Skeletal muscle tissue (tissue), 4 donors: ENCODE measurements around the gene ACAA1. TPM values are rescaled to one million over a fixed set of nuclear protein-coding genes. Genes with fewer than 3 reads are reported as not detected.
"Not testable (repeated sequence)": the region's sequence is repeated elsewhere in the genome, so short reads cannot be mapped to it uniquely, and the experiment has no call there.

ENCODE experiments used
- H3K27ac ChIP-seq: one replicate; pipeline ENCODE4 v1.7.0; 2013; ENCODE audit warnings: mild to moderate bottlenecking, low read depth, low read length, inconsistent platforms
- H3K27me3 ChIP-seq, 3 donors: one replicate each; pipeline ENCODE4 v1.7.0; 2013; ENCODE audit warnings: low read length in 3 of 3; ENCODE audit not compliant: control insufficient read depth in 3 of 3, insufficient read depth in 3 of 3
- H3K36me3 ChIP-seq, 3 donors: one replicate each; pipeline ENCODE4 v1.7.0; 2013; ENCODE audit warnings: low read length in 3 of 3; ENCODE audit not compliant: control insufficient read depth in 3 of 3, insufficient read depth in 3 of 3
- H3K4me1 ChIP-seq, 3 donors: one replicate each; pipeline ENCODE4 v1.7.0; 2013; ENCODE audit warnings: low read length in 3 of 3, mild to moderate bottlenecking in 3 of 3; ENCODE audit not compliant: control insufficient read depth in 3 of 3, insufficient read depth in 3 of 3
- H3K4me3 ChIP-seq, 3 donors: one replicate each; pipeline ENCODE4 v1.7.0; 2013; ENCODE audit warnings: low read length in 3 of 3
- H3K9ac ChIP-seq, 3 donors: one replicate each; pipeline ENCODE4 v1.7.0; 2013; ENCODE audit warnings: low read length in 3 of 3, mild to moderate bottlenecking in 3 of 3, moderate library complexity in 2 of 3, low read depth in 1 of 3
- H3K9me3 ChIP-seq, 3 donors: one replicate each; pipeline ENCODE4 v1.7.0; 2013; ENCODE audit warnings: low read length in 3 of 3; ENCODE audit not compliant: control insufficient read depth in 3 of 3
- total RNA-seq: library from RNA; depleted of rRNA; stranded (reverse); fragments of >200 nt; gene quantifications from one replicate; pipeline ENCODE4 v1.2.3, GENCODE V29; 2014
- donor health status: Osteomylitis.

ACAA1 gene
- total RNA-seq, 1 donor from 2014 or later: 21.9 TPM

- Histone ChIP-seq H3K9me3 (no peaks in the 10 kb centered on the region), H3K4me1 (no peaks in the 10 kb centered on the region), H3K27me3 (peaks cover 0 to 7% (median 0%) of the 10 kb centered on the region in 3 donors), H3K9ac (no peak overlapping the region), H3K36me3 (no peaks in the 10 kb centered on the region), H3K27ac (no peak overlapping the region), H3K4me3 (no peak overlapping the region)
Observed at GRCh38 chr3:38094999-38095398, 41.9 kb downstream of the ACAA1 start.

- peaks cover 0 to 8% (median 0%) of the 10 kb centered on the region in 3 donors for H3K4me1 ChIP-seq
- no peaks in the 10 kb centered on the region for H3K9me3 ChIP-seq
- no peak overlapping the region for H3K27ac ChIP-seq
- no peak overlapping the region for H3K9ac ChIP-seq
- peaks cover 0 to 7% (median 0%) of the 10 kb centered on the region in 3 donors for H3K27me3 ChIP-seq
- no peak overlapping the region for H3K4me3 ChIP-seq
- no peaks in the 10 kb centered on the region for H3K36me3 ChIP-seq
Observed at GRCh38 chr3:38090453-38090852, 46.5 kb downstream of the ACAA1 start.

- Histone ChIP-seq H3K27ac (no peak overlapping the region), H3K4me3 (no peak overlapping the region), H3K36me3 (no peaks in the 10 kb centered on the region), H3K4me1 (peaks cover 0 to 8% (median 0%) of the 10 kb centered on the region in 3 donors), H3K9ac (no peak overlapping the region), H3K27me3 (no peaks in the 10 kb centered on the region), H3K9me3 (peaks cover 0 to under 1% (median 0%) of the 10 kb centered on the region in 3 donors)
Observed at GRCh38 chr3:38089163-38089562, 47.8 kb downstream of the ACAA1 start.

- no peaks in the 10 kb centered on the region for H3K27me3 ChIP-seq
- H3K36me3 ChIP-seq: no peaks in the 10 kb centered on the region
Observed at GRCh38 chr3:38088126-38089078, 48.5 kb downstream of the ACAA1 start.

DNA sequence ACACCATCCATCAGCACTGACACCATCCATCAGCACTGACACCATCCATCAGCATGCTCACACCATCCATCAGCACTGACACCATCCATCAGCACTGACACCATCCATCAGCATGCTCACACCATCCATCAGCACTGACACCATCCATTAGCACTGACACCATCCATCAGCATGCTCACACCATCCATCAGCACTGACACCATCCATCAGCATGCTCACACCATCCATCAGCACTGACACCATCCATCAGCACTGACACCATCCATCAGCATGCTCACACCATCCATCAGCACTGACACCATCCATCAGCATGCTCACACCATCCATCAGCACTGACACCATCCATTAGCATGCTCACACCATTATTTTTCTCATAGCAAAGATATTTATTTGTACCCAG lies 49.6 kb downstream of the ACAA1 start:
- not testable (repeated sequence) for H3K27ac ChIP-seq, H3K9ac ChIP-seq, H3K9me3 ChIP-seq, H3K27me3 ChIP-seq, H3K36me3 ChIP-seq, H3K4me1 ChIP-seq, H3K4me3 ChIP-seq

More at GRCh38 chr3:38088126-38089078, 48.5 kb downstream of the ACAA1 start:
- H3K9ac ChIP-seq: no peak overlapping the region
- no peak overlapping the region for H3K4me3 ChIP-seq
- H3K27ac ChIP-seq: no peak overlapping the region
- H3K9me3 ChIP-seq: peaks cover 0 to 4% (median 0%) of the 10 kb centered on the region in 3 donors
- peaks cover 0 to 8% (median 0%) of the 10 kb centered on the region in 3 donors for H3K4me1 ChIP-seq

- Histone ChIP-seq H3K9me3 (peaks cover 0 to 4% (median 0%) of the 10 kb centered on the region in 3 donors), H3K4me1 (peaks cover 0 to 8% (median 0%) of the 10 kb centered on the region in 3 donors), H3K4me3 (no peak overlapping the region), H3K9ac (no peak overlapping the region), H3K27ac (no peak overlapping the region), H3K36me3 (no peaks in the 10 kb centered on the region), H3K27me3 (no peaks in the 10 kb centered on the region)
Observed at GRCh38 chr3:38086496-38086895, 50.4 kb downstream of the ACAA1 start.

GRCh38 chr3:38085943-38086324 lies 51.0 kb downstream of the ACAA1 start:
- peaks cover 0 to 8% (median 0%) of the 10 kb centered on the region in 3 donors for H3K4me1 ChIP-seq

GRCh38 chr3:38085311-38085942 lies 51.5 kb downstream of the ACAA1 start:
- H3K27ac ChIP-seq: no peak overlapping the region
- peaks cover 0 to 8% (median 0%) of the 10 kb centered on the region in 3 donors for H3K4me1 ChIP-seq
- H3K9ac ChIP-seq: no peak overlapping the region
- H3K36me3 ChIP-seq: no peaks in the 10 kb centered on the region
- H3K27me3 ChIP-seq: no peaks in the 10 kb centered on the region
- peaks cover 0 to 4% (median 0%) of the 10 kb centered on the region in 3 donors for H3K9me3 ChIP-seq
- no peak overlapping the region for H3K4me3 ChIP-seq

More at GRCh38 chr3:38085943-38086324, 51.0 kb downstream of the ACAA1 start:
- no peak overlapping the region for H3K9ac ChIP-seq
- H3K27ac ChIP-seq: no peak overlapping the region
- H3K4me3 ChIP-seq: no peak overlapping the region
- H3K36me3 ChIP-seq: no peaks in the 10 kb centered on the region
- no peaks in the 10 kb centered on the region for H3K27me3 ChIP-seq
- H3K9me3 ChIP-seq: peaks cover 0 to 4% (median 0%) of the 10 kb centered on the region in 3 donors

DNA sequence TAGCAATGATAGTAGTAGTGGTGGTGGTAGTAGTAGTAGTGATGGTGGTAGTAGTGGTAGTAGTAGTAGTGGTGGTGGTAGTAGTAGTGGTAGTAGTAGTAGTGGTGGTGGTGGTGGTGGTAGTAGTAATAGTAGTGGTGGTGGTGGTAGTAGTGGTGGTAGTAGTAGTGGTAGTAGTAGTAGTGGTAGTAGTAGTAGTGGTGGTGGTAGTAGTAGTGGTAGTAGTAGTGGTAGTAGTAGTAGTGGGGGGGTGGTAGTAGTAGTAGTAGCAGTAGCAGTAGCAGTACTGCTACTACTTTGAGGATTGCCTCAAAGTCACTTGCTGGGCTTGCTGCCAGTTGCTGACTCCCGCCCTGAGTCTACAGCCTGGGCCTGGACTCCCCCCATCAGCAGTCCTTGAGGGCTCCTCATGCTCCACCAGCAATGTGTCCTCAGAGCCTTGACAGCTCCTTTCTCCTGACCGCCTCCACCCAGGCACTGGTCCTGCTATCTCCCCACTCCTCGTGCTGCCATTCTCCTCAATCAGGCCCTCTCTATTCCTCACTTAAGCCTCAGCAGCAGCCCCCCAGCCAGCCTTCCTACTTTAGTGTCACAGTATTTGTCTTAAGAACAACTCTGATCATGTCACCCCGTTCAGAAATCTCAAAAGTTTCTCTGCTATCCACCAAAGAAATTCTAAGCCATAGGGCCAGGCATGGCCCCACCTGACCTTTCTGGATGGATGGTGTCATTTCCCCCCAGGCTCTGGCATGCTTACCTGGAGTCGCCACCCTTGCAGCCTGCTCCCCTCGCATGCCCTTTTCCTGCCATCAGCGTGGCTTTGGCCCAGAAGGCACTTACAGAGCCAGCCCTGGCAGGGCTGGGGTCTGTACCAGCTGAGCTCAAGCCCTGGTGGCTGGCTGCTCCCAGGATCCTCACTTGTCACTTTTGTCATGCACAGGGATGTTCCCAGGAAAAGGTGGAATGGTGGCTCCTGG lies 52.3 kb downstream of the ACAA1 start:
- Histone ChIP-seq H3K27me3 (no peaks in the 10 kb centered on the region), H3K9ac (no peak overlapping the region), H3K4me1 (peaks cover 0 to 8% (median 0%) of the 10 kb centered on the region in 3 donors)

More for the DNA sequence above, 52.3 kb downstream of the ACAA1 start:
- H3K27ac ChIP-seq: no peak overlapping the region
- no peaks in the 10 kb centered on the region for H3K36me3 ChIP-seq
- H3K4me3 ChIP-seq: peak overlapping the region in 1 of 3 donors; percentile 8
- peaks cover 0 to 4% (median 0%) of the 10 kb centered on the region in 3 donors for H3K9me3 ChIP-seq
